Measurements from ENCODE around the gene FBXO21. TPM values are rescaled to one million over a fixed set of nuclear protein-coding genes. Genes with fewer than 3 reads are reported as not detected.

FBXO21 gene
- total and polyA plus RNA-seq, 2 experiments from 2014 or later: 46.3 to 84.2 TPM

DNA sequence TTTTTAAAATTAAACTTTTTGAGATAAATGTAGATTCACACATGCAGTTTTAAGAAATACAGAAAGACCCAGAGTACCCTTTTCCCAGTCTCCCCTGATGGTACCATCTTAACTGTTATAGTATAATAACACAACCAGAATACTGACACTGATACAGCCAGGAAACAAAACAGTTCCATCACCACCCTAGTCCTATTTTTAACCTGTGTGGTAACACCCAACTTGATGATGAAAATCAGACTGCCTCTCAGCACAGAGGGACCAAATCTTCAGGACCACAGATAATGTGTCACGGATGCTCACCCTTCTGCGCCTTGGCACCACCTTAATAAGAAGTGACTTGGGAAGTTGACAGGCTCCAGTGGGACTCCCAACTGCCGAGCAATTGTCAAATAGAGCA lies 18.1 kb downstream of the FBXO21 start:
- Mint-ChIP-seq H3K27me3 (ENCODE audit: insufficient read depth, low read depth, poor library complexity) (no peaks in the 10 kb centered on the region), H3K36me3 (ENCODE audit: low read depth) (peaks cover 80% of the 10 kb centered on the region), H3K4me3 (no peak overlapping the region), H3K27ac (no peak overlapping the region), H3K9me3 (no peaks in the 10 kb centered on the region), H3K4me1 (no peaks in the 10 kb centered on the region)
- Histone ChIP-seq H3K79me2 (replicated peaks; ENCODE audit: insufficient read depth) (peaks cover 10% of the 10 kb centered on the region; the same call in 1 of the 2 replicates), H3K4me3 (no peak overlapping the region), H3K27ac (ENCODE audit: low read depth) (peak overlapping the region; percentile 60; the same call in 1 of the 2 replicates), H3F3A (replicated peaks; ENCODE audit: low read depth) (no peaks in the 10 kb centered on the region), H4K20me1 (replicated peaks; ENCODE audit: insufficient read depth) (peaks cover 20% of the 10 kb centered on the region), H3K4me1 (ENCODE audit: insufficient read depth) (no peaks in the 10 kb centered on the region), H3K9me2 (ENCODE audit: insufficient read depth) (no peaks in the 10 kb centered on the region), H2AFZ (no peak overlapping the region), H3K4me2 (no peak overlapping the region), H3K27me3 (ENCODE audit: insufficient read depth) (no peaks in the 10 kb centered on the region), H3K36me3 (ENCODE audit: insufficient read depth) (peaks cover 66% of the 10 kb centered on the region)
- ATAC-seq: no peak
- TF ChIP-seq ZNF331 (CRISPR knock-in tag; IDR thresholded peaks at IDR 0.05; ENCODE audit: low read depth) (no peak), JUNB (IDR thresholded peaks at IDR 0.05; ENCODE audit: unreplicated experiment) (no peak), REST (IDR thresholded peaks at IDR 0.05; ENCODE audit: unreplicated experiment) (no peak), CTCF (conservative IDR thresholded peaks at IDR 0.05; ENCODE audit: low read depth in 2 of 2) (no peak), CREB1 (CRISPR knock-in tag; IDR thresholded peaks at IDR 0.05; ENCODE audit: low read depth) (no peak), ZNF462 (CRISPR knock-in tag; IDR thresholded peaks at IDR 0.05) (no peak), STAT1 (IDR thresholded peaks at IDR 0.05; ENCODE audit: unreplicated experiment) (no peak), EZH2 (IDR thresholded peaks at IDR 0.05; ENCODE audit: low read depth, unreplicated experiment) (no peak), EZH2phosphoT487 (IDR thresholded peaks at IDR 0.05; ENCODE audit: unreplicated experiment) (no peak), POLR2AphosphoS5 (IDR thresholded peaks at IDR 0.05; ENCODE audit: low read depth) (no peak), ZNF114 (CRISPR knock-in tag; IDR thresholded peaks at IDR 0.05) (no peak)
- TF ChIP-seq, protein P1, sequence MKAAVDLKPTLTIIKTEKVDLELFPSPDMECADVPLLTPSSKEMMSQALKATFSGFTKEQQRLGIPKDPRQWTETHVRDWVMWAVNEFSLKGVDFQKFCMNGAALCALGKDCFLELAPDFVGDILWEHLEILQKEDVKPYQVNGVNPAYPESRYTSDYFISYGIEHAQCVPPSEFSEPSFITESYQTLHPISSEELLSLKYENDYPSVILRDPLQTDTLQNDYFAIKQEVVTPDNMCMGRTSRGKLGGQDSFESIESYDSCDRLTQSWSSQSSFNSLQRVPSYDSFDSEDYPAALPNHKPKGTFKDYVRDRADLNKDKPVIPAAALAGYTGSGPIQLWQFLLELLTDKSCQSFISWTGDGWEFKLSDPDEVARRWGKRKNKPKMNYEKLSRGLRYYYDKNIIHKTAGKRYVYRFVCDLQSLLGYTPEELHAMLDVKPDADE (IDR thresholded peaks at IDR 0.05): no peak
- no peak for DNase-seq (ENCODE audit: low spot score)
